Esophagus muscularis mucosa (tissue), 3 donors: ENCODE results near the gene RHOBTB3.

Source experiments
- POLR2A ChIP-seq: fragments of 450-650 bp; IDR thresholded peaks from one replicate; pipeline ENCODE4 v1.6.1; 2017; ENCODE audit warnings: antibody characterized with exemption, moderate library complexity, mild to moderate bottlenecking, low read depth
- POLR2AphosphoS5 ChIP-seq, 2 donors: sonication (generic); formaldehyde crosslinking; IDR thresholded peaks; one replicate each; pipeline ENCODE4 v1.6.1; 2017; ENCODE audit warnings: antibody characterized with exemption in 2 of 2
- TF ChIP-seq, protein P1 (sequence below), 3 experiments: fragments of 200-600 bp in 2 of 3; fragments of 450-650 bp in 1 of 3; sonication (generic) in 2 of 3; IDR thresholded peaks; one replicate each; pipeline ENCODE4 v1.5.1; 2017 to 2019; ENCODE audit warnings: antibody characterized with exemption in 3 of 3, mild to moderate bottlenecking in 2 of 3, moderate library complexity in 1 of 3

DNA sequence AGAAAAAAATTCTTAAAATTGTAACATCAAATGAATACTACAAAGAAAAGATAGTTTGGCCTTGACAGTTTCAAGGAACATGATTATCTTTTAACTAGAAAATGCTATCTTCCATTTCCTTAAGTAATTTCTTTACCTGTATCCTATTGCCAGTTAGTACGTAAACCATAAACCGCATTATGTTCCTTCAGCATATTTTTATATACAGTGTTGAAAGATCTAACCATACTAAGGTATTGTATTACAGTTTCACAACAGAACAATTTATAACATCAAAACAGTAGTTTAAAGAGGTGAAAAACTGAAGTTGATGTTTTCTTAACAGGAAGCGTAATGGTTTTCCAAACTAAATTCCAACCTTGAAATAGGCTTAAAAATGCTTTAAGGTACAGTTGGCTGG is 46.3 kb downstream of the RHOBTB3 start:
- TF ChIP-seq, protein P1, sequence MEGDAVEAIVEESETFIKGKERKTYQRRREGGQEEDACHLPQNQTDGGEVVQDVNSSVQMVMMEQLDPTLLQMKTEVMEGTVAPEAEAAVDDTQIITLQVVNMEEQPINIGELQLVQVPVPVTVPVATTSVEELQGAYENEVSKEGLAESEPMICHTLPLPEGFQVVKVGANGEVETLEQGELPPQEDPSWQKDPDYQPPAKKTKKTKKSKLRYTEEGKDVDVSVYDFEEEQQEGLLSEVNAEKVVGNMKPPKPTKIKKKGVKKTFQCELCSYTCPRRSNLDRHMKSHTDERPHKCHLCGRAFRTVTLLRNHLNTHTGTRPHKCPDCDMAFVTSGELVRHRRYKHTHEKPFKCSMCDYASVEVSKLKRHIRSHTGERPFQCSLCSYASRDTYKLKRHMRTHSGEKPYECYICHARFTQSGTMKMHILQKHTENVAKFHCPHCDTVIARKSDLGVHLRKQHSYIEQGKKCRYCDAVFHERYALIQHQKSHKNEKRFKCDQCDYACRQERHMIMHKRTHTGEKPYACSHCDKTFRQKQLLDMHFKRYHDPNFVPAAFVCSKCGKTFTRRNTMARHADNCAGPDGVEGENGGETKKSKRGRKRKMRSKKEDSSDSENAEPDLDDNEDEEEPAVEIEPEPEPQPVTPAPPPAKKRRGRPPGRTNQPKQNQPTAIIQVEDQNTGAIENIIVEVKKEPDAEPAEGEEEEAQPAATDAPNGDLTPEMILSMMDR (IDR thresholded peaks at IDR 0.05), result no peak
- no peak for TF ChIP-seq POLR2A
- TF ChIP-seq POLR2AphosphoS5 (IDR thresholded peaks at IDR 0.05), result no peak
